Endodermal cell (in vitro differentiated cells): Measurements from ENCODE around the gene SLC19A1. TPM values are rescaled to one million over a fixed set of nuclear protein-coding genes. Genes with fewer than 3 reads are reported as not detected.

Experiments used
- DNase-seq: peaks from one replicate; pipeline ENCODE4 v3.0.0-alpha.2; 2017
- H3K27ac ChIP-seq: 2 replicates; pipeline ENCODE4 v1.5.1; 2013; ENCODE audit warnings: mild to moderate bottlenecking, low read depth, low read length, moderate library complexity
- H3K27me3 ChIP-seq: 2 replicates; pipeline ENCODE4 v1.6.1; 2013; ENCODE audit warnings: mild to moderate bottlenecking, low read length, moderate library complexity; ENCODE audit not compliant: insufficient read depth, control insufficient read depth, poor library complexity, severe bottlenecking
- H3K36me3 ChIP-seq: 2 replicates; pipeline ENCODE4 v1.7.0; 2013; ENCODE audit warnings: mild to moderate bottlenecking, low read length, moderate library complexity; ENCODE audit not compliant: control insufficient read depth, insufficient read depth
- H3K4me1 ChIP-seq: one replicate; pipeline ENCODE4 v1.7.0; 2013; ENCODE audit warnings: low read length; ENCODE audit not compliant: control insufficient read depth, insufficient read depth
- H3K4me3 ChIP-seq: 2 replicates; pipeline ENCODE4 v1.5.1; 2013; ENCODE audit warnings: mild to moderate bottlenecking, low read length, moderate library complexity
- H3K9ac ChIP-seq: 2 replicates; pipeline ENCODE4 v1.6.1; 2013; ENCODE audit warnings: mild to moderate bottlenecking, low read length, moderate library complexity; ENCODE audit not compliant: poor library complexity, severe bottlenecking; ENCODE audit errors: extremely low read depth
- H3K9me3 ChIP-seq: 2 replicates; pipeline ENCODE4 v1.6.1; 2013; ENCODE audit warnings: mild to moderate bottlenecking, low read length, moderate library complexity; ENCODE audit not compliant: control insufficient read depth
- H3K27ac Mint-ChIP-seq: 2 replicates; pipeline ENCODE4 v1.8.0; 2020; ENCODE audit warnings: mixed read lengths
- H3K27me3 Mint-ChIP-seq: 2 replicates; pipeline ENCODE4 v1.8.0; 2021; ENCODE audit warnings: mild to moderate bottlenecking, mixed read lengths; ENCODE audit not compliant: insufficient read depth
- H3K36me3 Mint-ChIP-seq: 2 replicates; pipeline ENCODE4 v1.8.0; 2020; ENCODE audit warnings: low read depth, mixed read lengths
- H3K4me1 Mint-ChIP-seq: 2 replicates; pipeline ENCODE4 v1.8.0; 2020; ENCODE audit warnings: mixed read lengths
- H3K4me3 Mint-ChIP-seq: 2 replicates; pipeline ENCODE4 v1.8.0; 2020; ENCODE audit warnings: mild to moderate bottlenecking, moderate library complexity, mixed read lengths
- H3K9me3 Mint-ChIP-seq: 2 replicates; pipeline ENCODE4 v1.8.0; 2020; ENCODE audit warnings: mild to moderate bottlenecking, mixed read lengths
- WGBS, 2 experiments: methylation state at CpG; one replicate each; pipeline versions ENCODE4 v1.1.5 to v1.1.7; 2013; ENCODE audit warnings: missing lambda C conversion rate in 2 of 2, mixed read lengths in 1 of 2; ENCODE audit not compliant: insufficient coverage in 1 of 2, insufficient read length in 1 of 2; 5-methylcytosine and 5-hydroxymethylcytosine counted together
- total RNA-seq, 2 donors: library from RNA; stranded (reverse); fragmentation: NEBNext Ultra II Directional in 1 of 2; extraction: Animal tissue kit (Norgen Biotek cat#: 25700) in 1 of 2; gene quantifications; 2 replicates in 1 of 2; 3 replicates in 1 of 2; pipeline ENCODE4 v1.2.1, GENCODE V29; 2021
- TF ChIP-seq, protein P1 (sequence below): fragments of 200-600 bp; sonication (generic); conservative IDR thresholded peaks from 2 replicates; pipeline ENCODE4 v1.5.0; 2021; ENCODE audit warnings: antibody characterized with exemption, mild to moderate bottlenecking

The SLC19A1 gene
- total RNA-seq, 2 donors from 2014 or later = 28.8 to 29.4 TPM

- Histone ChIP-seq H3K4me3 (no peak overlapping the region), H3K36me3 (no peaks in the 10 kb centered on the region), H3K9me3 (no peaks in the 10 kb centered on the region), H3K27ac (no peak overlapping the region), H3K27me3 (no peaks in the 10 kb centered on the region), H3K4me1 (no peaks in the 10 kb centered on the region), H3K9ac (no peak overlapping the region)
- H3K27ac Mint-ChIP-seq = no peak overlapping the region
- H3K4me1 Mint-ChIP-seq = no peaks in the 10 kb centered on the region
- no peaks in the 10 kb centered on the region for H3K36me3 Mint-ChIP-seq
- H3K9me3 Mint-ChIP-seq = peaks cover 8% of the 10 kb centered on the region
- peaks cover 9% of the 10 kb centered on the region for H3K27me3 Mint-ChIP-seq
- no peak overlapping the region for H3K4me3 Mint-ChIP-seq
- TF ChIP-seq, protein P1, sequence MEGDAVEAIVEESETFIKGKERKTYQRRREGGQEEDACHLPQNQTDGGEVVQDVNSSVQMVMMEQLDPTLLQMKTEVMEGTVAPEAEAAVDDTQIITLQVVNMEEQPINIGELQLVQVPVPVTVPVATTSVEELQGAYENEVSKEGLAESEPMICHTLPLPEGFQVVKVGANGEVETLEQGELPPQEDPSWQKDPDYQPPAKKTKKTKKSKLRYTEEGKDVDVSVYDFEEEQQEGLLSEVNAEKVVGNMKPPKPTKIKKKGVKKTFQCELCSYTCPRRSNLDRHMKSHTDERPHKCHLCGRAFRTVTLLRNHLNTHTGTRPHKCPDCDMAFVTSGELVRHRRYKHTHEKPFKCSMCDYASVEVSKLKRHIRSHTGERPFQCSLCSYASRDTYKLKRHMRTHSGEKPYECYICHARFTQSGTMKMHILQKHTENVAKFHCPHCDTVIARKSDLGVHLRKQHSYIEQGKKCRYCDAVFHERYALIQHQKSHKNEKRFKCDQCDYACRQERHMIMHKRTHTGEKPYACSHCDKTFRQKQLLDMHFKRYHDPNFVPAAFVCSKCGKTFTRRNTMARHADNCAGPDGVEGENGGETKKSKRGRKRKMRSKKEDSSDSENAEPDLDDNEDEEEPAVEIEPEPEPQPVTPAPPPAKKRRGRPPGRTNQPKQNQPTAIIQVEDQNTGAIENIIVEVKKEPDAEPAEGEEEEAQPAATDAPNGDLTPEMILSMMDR = no peak
- no peak for DNase-seq
- WGBS, 2 experiments = 92% methylated on average over 22 to 29 of the region's 29 CpGs
Observed at GRCh38 chr21:45552696-45553391, 10.6 kb upstream of the SLC19A1 start.

GRCh38 chr21:45551783-45552695 is 9.8 kb upstream of the SLC19A1 start:
- Histone ChIP-seq H3K27ac (no peak overlapping the region), H3K4me3 (no peak overlapping the region), H3K36me3 (no peaks in the 10 kb centered on the region), H3K9ac (no peak overlapping the region), H3K27me3 (no peaks in the 10 kb centered on the region), H3K4me1 (no peaks in the 10 kb centered on the region), H3K9me3 (no peaks in the 10 kb centered on the region)
- 92 to 95% methylated on average over 29 to 35 of the region's 35 CpGs for WGBS, 2 experiments
- no peak overlapping the region for H3K27ac Mint-ChIP-seq
- H3K4me1 Mint-ChIP-seq = no peaks in the 10 kb centered on the region
- H3K27me3 Mint-ChIP-seq = peaks cover 17% of the 10 kb centered on the region
- no peak overlapping the region for H3K4me3 Mint-ChIP-seq
- H3K36me3 Mint-ChIP-seq = no peaks in the 10 kb centered on the region
- H3K9me3 Mint-ChIP-seq = peaks cover 8% of the 10 kb centered on the region
- TF ChIP-seq, protein P1 = no peak
- peak; percentile 57 for DNase-seq

GRCh38 chr21:45551316-45551715 is 9.1 kb upstream of the SLC19A1 start:
- no peaks in the 10 kb centered on the region for H3K36me3 Mint-ChIP-seq
- peaks cover 22% of the 10 kb centered on the region for H3K27me3 Mint-ChIP-seq
- H3K4me3 Mint-ChIP-seq = no peak overlapping the region
- H3K9me3 Mint-ChIP-seq = peaks cover 8% of the 10 kb centered on the region
- DNase-seq = peak; percentile 2
- Histone ChIP-seq H3K4me3 (no peak overlapping the region), H3K27me3 (no peaks in the 10 kb centered on the region), H3K36me3 (no peaks in the 10 kb centered on the region), H3K27ac (no peak overlapping the region), H3K9ac (no peak overlapping the region), H3K4me1 (no peaks in the 10 kb centered on the region), H3K9me3 (no peaks in the 10 kb centered on the region)
- TF ChIP-seq, protein P1 = no peak
- 80 to 83% methylated on average over 8 of the region's 8 CpGs for WGBS, 2 experiments
- H3K27ac Mint-ChIP-seq = no peak overlapping the region
- no peaks in the 10 kb centered on the region for H3K4me1 Mint-ChIP-seq
